DMS53 treated with DMSO at 0.1 percent for 48 hours (cell line): ENCODE results near the gene RTEL1.

Source experiments
- DNase-seq: peaks from one replicate; lab custom pipeline; 2025; ENCODE audit not compliant: unreplicated experiment; lab: John Stamatoyannopoulos, UW

Gene RTEL1

GRCh38 chr20:63739130-63740069 is 81.3 kb downstream of the RTEL1 start, which contains the start of gene SLC2A4RG:
Gene SLC2A4RG, plus strand, starts transcription at chr20:63739776. Its CDS starts 137 bp downstream, at chr20:63739913.
- DNase-seq = peak; percentile 55

DNA sequence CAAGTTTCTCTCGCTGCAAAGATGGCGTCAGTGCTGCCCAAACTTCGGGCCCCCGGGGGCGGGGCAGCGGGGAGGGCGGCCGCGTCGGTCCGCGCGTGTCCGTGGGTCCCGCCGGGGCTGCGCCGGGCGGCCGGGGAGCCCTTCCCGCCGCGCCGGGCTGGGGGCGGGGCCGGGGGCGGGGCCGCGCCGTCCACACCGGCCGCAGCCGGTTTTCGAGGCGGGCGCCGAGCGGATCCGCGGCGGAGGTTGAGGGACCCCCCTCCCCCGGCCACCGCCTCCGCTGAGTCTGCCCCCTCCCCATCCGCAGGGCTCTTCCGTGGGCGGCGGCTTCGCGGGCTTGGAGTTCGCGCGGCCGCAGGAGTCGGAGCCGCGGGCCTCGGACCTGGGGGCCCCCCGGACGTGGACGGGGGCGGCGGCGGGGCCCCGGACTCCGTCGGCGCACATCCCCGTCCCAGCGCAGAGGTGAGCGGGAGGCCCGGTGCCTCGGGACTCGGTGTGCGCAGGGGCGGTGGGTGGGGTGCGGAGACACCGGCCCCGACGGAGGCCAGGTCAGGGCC is 82.0 kb downstream of the RTEL1 start:
- peak; percentile 15 for DNase-seq

GRCh38 chr20:63740627-63741353 is 82.7 kb downstream of the RTEL1 start:
- peak; percentile 59 for DNase-seq

GRCh38 chr20:63741354-63741675 is 83.2 kb downstream of the RTEL1 start:
- no peak for DNase-seq

DNA sequence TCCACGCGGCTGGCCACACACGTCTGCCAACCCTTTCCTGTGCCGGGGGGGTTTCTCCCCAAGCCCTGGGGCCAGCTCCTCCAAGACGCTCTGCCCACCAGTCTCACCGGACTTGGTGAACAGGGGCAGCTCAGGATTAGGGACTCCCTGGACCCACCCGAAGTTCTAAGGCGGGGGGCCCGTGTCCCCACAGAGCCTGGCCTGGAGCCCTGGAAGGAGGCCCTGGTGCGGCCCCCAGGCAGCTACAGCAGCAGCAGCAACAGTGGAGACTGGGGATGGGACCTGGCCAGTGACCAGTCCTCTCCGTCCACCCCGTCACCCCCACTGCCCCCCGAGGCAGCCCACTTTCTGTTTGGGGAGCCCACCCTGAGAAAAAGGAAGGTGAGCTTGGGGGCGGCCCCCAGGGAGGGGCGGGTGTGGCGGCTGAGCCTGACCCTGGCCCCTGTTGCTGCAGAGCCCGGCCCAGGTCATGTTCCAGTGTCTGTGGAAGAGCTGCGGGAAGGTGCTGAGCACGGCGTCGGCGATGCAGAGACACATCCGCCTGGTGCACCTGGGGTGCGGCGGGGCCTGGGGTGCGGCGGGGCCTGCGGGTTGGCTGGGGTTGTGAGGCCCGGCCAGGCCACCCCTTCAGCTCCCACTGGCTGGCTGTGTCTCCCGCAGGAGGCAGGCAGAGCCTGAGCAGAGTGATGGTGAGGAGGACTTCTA is 83.7 kb downstream of the RTEL1 start:
- no peak for DNase-seq

GRCh38 chr20:63742381-63743024 is 84.4 kb downstream of the RTEL1 start:
- no peak for DNase-seq

GRCh38 chr20:63743210-63743970 is 85.3 kb downstream of the RTEL1 start:
- no peak for DNase-seq

GRCh38 chr20:63744158-63744557 is 86.0 kb downstream of the RTEL1 start:
- DNase-seq = no peak

GRCh38 chr20:63744574-63745423 is 86.7 kb downstream of the RTEL1 start:
- DNase-seq = no peak

- DNase-seq = no peak
Observed at GRCh38 chr20:63745424-63745805, 87.3 kb downstream of the RTEL1 start.
